KBM-7 (cell line): ENCODE data around the gene TPPP2.
A peak's percentile ranks its signal among the peaks of the same experiment; 100 is the strongest.

Experiments
- DNase-seq: peaks from one replicate; pipeline ENCODE4 v3.0.0-alpha.2; 2015
- in situ Hi-C: fragments of 300-500 bp; cut with MboI; formaldehyde crosslinking; loops from 2 replicates; pipeline ENCODE4 v1.14.3; 2020; ENCODE audit warnings: low sequenced_read_pairs, low pct_unique_long_range_greater_than_20kb, mixed read lengths

Gene TPPP2

DNA sequence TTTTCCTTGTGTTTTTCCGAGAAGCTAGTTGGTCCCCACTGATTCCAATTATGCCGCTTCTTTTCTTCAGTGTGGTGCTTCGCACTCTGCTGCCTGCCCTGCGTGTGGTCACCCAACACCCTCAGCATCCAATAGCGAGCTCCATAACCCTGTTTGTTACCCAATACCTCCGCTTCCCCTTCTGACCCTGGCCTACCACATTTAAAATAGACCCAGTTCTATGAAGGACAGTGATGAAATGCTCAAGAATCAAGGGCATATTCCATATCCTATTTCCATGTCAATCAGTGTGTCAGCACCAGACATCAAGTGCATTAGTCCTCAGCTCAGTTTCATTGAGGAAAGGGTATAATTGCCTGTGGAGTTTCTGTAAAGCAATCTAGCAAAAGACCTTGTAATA is 14.7 kb upstream of the TPPP2 start:
- no peak for DNase-seq
- in situ Hi-C loops = no loop called here

DNA sequence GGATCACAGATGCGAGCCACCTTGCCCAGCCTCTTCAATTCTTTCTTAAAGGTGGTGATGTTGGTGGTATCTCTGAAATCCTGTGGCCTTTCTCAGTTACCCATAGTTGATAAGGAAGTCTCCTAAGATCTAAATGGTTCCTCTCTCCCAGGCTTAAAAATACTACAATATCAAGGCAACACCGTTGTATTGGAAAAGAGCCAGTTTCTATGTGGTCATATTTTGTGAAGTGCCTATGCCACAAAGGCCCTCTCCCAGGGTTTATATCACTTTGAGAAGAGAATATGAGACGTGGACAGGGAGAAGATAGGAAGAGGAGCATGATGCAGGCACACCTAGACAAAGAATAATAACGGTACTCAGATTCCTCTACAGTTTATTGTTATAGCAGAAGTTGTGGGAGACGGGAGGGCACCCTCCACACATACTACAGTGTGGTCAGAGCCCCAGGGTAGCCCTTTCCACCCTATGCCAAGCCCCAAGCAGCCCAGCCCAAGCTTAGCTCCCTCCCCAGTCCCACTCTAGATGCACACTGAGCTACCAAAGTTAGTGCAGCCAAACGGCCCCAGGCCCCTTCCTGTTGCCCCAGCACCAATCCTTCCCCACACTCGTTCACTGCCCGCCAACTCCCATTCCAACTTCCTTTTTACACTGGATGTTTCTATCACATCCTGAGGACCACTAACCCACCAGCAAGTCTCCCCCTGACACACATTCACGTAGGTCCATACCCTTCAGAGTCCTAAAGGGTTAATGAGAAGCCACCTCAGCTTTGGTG is 13.4 kb upstream of the TPPP2 start:
- in situ Hi-C loops = no loop called here
- DNase-seq = no peak

DNA sequence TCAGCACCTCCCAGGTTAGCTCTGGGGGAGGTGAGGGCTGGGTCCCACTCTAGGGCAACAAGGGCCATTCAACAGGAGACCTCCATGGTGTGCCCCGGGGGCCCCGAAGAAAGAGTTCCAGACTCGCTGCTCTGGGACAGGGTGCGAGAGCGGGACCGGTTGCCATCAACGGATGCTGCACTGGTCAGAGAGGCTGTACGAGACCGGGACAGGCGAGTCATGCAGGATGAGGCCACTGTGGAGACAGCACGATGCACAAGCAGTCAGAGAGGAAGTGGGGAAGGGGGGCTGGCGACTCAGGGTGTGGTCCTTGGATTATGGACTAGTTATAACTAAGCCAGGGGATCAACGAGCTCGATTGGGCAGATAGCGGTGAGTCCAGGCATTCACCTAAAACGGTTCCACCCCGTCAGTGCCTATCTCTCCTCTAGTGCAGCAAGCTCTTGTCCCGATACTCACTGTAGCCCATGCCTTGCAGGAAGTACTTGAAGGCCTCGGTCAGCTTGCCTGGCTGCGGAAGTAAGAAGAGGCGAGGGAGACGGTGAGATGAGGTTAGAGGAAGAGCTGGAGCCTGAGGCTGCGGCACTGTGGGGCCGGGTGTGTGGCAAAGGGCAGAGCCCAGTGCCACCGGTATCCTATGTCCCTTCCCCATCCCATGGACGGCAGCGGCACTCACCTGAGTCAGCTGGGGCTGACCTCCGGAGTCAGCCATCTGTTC is 12.3 kb upstream of the TPPP2 start:
- in situ Hi-C loops = no loop called here

DNA sequence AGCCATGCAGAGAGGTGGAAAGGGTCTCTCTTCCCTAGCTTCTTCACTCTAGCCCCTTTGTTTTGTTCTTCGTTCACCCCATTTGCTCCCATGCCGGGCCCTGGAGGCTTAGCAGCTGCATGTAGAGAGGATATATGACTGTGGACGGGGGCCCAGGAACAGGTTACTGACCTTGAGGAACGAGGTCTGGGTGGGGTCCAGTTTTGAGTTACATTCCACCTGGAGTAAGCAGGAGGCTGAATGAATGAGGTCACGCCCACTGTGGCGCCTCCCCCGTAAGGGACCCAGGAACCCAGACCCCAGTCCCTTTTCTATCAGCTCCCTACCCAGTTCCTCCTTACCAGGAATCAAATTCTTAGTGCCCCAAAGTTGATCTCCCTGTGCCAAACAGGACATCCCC is 11.7 kb upstream of the TPPP2 start:
- in situ Hi-C loops = no loop called here
- no peak for DNase-seq

More for the DNA sequence above, 12.3 kb upstream of the TPPP2 start:
- DNase-seq = no peak

DNA sequence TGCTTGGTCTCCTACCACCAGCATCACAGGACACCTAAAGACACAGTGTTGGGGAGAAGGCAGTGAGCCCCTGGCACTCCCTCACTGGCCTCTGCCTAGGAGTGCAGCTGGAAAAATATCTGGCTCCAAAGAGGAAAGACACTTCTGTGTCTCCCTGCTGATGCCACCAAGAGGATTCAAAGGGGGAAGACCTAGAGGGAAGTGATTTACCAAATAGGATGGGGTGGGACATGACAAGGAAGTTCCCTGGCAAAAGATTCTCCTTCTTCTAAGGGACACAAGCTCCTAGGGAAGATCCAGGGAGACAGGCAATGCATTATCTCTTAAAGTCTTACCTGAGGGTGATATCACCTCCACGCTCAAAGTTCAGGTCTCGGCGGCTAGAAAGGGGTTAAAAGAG is 11.2 kb upstream of the TPPP2 start:
- in situ Hi-C loops = no loop called here
- DNase-seq = no peak

DNA sequence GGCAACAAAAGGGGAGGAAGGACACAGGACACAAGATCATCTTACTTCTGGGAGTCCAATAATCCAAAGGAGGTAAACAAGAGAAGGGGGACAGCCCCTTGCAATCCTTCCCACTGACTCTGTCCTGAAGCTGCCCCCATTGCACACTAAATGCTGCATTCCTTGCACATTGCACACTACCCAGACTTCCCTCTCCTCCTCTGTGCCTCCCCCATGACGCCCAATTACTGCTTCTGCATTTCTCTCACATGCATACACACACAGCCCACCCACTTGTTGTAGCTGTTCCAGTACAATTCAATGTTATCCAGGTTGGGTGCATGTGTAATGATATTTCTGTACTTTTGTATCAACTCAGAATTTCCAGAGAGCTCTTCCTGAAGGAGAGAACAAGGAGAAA is 10.7 kb upstream of the TPPP2 start:
- in situ Hi-C loops = no loop called here
- no peak for DNase-seq

DNA sequence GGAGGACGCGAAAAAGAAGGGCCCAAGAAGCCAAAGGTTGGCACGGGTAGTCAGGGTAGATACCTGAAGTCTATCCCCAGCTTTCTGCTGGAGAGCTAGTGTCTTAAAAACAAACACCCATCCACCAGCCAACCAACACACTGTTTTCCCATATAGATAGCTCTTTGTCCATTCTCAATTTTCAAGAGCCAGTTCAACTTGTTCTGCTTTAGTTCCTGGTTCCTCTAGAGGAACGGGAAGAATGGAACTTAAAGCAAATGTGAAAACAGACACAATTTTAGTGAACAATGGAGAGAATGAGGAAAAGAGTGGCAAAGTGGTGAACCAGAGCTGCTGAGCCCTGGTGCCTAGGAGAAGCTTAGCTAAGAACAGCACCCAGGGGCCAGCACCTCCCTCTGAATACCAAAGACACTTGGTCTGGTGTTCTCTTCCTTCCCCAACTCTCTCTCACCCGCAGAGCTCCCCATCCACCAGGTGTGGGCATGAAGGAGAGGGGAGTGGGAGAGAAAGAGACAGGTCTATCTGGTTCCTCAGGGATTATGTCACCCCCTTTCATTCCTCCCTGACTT is 9.0 kb upstream of the TPPP2 start:
- in situ Hi-C loops = no loop called here
- DNase-seq = no peak

DNA sequence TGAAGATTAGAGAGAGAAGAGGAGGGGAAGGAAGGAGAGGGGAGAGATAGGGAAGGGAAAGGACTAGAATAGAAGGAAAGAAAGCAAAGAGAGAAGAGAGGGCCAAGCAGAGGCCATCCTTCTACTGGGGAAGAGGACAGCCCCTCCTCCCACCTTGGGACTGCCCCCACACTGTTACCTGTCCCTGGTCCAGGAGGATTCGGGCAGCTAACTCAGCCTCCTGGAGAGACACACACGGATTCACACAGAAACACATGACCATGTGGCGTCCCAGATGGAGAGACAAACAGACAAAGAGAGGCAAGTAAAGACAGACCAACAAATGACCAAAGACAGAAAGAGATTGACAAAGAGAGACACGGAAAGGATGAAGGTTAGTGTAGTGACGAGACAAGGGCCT is 7.3 kb upstream of the TPPP2 start:
- in situ Hi-C loops = no loop called here
- DNase-seq = no peak

DNA sequence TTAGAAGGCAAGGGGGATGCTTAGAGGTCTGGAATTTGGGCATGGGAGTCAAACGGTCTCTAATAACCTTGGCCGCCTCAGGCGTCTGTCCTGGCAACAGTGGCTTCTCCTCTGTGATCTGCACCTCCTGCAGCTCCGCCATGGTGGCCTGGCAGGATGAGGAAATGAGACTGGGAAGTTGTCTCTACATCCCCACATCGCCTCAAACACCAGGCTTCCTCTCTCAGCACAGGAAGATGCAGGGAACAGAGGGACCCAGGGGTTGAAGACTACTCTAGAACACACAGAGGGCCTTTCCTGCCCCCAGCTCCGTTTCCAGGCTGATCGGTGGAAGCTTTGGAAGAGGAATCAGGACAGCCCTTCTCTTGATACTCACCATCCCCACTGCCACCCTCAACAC is 6.8 kb upstream of the TPPP2 start:
- in situ Hi-C loops = no loop called here
- DNase-seq = no peak

DNA sequence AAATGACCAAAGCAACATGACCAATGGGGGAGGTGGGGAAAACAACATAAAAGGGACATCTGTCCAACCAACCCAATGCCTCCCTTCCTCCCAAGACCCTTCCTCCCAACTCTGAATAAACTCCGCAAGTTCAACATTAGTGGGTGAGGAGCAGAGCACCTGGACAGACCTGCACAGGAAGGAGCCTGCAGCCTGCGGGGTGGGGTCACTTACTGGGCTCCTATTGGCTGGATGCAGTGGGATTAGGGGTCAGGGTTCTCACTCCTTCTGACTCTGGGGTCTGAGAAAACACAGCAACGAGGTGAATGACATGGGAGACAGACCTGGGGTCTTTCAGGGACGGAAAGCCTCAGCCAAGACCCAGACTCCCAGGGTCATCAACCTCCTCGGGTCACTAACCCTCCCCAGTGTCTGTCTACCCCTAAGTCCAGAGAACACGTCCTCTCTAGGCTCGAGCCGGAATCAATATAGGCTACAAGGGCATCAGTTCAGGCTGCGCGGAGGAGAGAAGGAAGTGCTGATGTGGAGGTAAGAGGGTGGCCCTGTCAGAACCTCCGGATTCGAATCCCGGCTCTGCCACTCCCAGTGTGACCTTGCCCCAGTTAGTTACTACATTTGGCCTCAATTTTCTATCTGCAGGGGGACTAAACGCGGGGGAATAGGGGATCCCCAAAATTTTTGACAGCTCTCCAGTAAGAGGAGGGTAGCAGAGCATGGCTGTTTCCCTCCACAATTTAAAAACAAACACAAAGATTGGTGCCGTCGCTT is 6.0 kb upstream of the TPPP2 start:
- DNase-seq = no peak
- in situ Hi-C loops = no loop called here

DNA sequence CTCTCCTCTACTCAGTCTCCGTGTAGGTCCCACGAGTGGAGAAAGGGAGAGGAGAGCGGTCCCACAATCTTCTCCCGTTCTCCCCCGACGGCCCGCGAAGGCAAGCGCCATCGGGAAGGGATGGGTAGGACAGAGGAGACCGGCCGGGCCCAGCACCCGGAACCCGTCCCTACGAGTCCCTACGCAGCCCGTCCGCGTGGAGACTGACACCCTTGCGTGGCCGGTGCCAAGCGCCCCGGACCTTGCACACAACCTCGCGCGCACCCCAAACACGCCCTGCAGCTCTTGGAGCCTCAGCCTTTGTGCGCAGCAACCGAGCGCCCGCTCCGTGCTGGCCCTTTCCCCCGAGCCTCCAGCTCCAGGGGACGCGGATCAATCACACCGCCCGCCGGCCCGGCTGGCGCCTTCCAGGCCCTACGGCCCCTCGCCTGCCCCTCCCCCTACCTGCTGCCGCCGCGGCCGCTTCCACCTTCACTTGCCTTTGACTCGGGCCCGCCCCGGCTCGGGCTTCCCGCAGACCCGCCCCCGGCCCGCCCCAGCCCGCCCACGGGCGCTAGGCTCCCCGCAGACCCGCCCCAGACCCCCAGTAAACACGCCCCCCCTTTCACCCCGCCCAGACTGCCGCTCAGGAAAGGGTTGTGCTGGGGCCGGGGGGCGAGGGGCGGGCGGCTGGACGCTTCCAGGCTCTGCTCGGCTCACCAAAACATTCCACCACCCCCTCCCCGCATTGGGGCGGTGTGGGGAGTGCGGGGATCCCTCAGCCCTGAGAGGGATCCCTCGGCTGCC is 5.2 kb upstream of the TPPP2 start, which contains the start of gene NDRG2:
NDRG2 (minus strand) TSS at position 477 of the 786 bp plus-strand sequence. CDS start 1,746 bp downstream, outside the sequence.
- DNase-seq = peak; percentile 62
- in situ Hi-C loops = no loop called here

DNA sequence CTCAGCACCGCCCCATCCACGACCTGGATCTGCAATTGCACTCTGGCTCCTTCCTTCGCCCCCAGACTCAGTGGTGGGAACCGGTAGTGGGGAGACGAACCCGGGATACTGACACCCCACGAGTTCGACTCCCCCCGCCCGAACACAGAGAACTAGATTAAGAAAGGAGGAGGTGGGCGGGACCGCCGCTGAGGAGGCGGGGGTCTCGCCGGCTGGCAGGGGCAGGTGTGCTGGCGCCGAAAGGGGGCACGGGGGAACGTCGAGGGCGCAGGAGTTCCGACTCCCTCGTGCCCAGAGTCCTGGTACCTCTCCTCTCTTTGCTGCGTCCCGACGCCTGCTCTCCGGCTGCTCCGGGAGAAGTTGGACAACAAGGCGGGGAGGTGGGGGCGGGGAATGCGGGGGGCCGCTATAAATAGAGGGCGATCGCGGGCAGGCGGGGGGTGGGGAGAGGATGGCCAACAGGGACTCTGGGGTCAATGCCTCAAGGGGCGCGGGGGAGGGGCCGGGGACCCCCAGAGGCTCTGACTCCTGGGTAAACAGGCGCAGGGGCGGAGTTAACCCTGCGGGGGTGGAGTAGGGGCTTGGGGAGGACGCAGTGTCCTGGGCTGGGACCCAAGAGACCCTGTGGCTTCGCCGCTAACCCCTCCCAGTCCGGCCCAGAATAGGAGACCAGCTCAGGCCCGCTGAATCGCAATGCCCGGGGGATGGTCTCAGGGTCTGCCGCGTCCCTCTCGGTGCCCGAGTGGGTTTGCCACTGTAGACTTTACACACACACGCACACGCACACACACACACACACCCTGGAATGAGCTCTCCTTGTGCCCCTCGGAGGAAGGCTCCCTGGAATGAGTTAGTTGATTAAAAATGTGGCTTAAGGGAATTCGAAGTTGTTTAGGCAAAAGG is 4.4 kb upstream of the TPPP2 start:
- in situ Hi-C loops = no loop called here
- DNase-seq = no peak

DNA sequence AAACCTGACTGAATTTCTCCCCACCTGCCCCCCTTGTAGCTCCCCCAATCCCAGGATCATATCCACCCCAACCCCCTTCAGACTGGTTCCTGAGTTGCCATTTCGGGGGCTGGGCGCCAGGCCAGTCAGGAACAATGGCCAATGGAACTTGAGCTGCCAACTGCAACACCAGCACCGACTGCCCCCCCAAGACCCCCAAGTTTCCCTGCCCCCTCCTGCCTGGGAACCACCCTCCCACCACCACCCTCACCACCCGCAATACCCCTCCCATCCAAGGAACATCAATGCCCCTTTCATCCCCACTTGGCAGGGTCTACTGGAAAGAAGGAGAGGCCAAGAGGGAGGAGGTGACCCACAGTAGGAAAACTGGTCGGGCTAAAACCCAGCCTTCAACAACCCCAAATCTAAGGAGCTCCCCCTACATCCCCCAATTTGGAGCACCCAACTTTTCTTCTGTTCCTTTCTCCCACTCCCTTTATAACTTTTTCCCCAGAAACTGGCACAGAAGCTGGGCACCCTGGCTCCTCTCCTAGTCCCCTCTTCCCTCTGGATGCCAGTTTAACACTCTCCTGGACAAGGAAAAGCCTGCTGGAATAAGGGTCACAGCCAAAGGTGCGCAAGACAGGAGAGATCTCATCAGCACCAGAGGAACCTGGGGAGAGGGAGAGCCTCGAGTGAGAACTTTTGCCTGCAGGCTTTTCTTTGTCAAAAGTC is 3.6 kb upstream of the TPPP2 start:
- DNase-seq = no peak
- in situ Hi-C loops = no loop called here

DNA sequence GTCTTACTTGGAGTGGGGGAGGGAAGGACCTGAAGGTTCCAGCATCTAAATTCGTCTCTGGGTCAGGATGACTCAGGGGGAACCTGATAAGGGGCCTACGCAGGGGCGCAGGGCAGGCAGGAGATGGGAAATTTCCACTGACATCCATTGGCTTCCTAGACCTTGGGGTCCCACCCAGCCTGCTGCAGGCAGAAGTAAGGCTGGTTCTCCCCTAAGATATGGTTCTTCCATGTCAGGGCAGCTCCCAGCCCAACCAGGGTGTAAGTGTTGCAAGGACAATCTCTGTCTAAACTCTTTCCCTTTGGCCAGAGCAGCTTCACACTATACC is 3.1 kb upstream of the TPPP2 start:
- in situ Hi-C loops = no loop called here
- DNase-seq = no peak

DNA sequence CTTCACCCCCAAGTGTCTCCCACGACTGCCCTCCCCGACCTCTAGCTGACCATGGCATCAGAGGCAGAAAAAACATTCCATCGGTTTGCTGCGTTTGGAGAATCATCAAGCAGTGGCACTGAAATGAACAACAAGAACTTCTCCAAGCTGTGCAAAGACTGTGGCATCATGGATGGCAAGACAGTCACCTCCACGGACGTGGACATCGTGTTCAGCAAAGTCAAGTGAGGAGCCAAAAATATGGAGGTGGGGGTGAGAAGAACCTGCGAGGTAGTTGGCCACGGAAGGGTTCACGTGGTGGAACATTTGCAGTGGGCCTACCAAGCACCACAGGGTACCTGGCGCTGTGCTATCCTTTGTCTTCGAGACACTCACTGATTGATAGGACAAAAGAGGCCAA is 514 bp downstream of the TPPP2 start:
- DNase-seq = no peak
- in situ Hi-C loops = no loop called here

DNA sequence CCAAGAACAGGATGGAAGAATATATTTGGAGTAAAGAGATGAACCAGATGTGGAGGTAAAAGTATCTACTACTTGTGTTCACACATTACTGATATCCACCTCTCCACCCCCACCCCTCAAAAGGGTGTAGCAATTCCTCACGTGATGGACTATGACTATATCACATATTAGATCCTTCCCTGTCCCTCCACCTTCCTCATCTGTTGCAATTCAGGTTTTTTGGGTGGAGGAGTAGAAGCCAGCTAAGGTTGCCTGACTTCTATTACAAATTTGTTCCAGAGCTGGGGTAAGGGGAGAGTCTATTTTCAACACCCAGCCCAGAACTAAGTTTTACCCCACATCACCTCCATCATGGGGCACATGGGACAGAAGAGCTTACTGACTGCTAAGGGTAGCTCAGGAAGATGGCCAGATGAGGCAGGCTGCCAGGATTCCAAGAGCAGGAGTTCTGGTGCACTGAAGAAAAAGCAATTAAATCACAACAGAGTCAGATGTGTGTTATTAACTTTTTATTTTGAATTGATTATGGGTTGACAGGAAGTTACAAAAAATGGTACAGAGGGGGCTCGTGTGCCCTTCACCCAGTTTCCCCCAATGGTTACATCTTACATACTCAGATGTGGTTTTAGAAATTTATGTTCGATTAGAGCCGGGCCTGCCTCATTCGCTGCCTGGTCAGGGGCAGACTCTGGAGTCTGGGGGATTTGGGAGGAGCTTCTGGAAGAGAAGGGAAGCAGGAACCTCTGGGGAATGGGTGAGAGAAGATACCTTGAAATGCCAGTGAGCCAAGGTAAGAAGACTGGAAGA is 2.5 kb downstream of the TPPP2 start:
- in situ Hi-C loops = no loop called here
- DNase-seq = no peak
